Endothelial cell of umbilical vein (primary cell): ENCODE results near the gene AMPH. TPM values are rescaled to one million over a fixed set of nuclear protein-coding genes. Genes with fewer than 3 reads are reported as not detected.

Experiments
- BruUV-seq: library from RNA; stranded (reverse); fragments of 400-500 nt; replicated peaks from 2 replicates; lab custom pipeline; 2021; lab: Mats Ljungman, UMichigan
- CTCF ChIA-PET: fragments of 300-600, 350-600 bp; sonication (Branson Sonifier 250); formaldehyde crosslinking; loops from one replicate; lab custom pipeline; 2021; ENCODE audit warnings: antibody characterized with exemption, inconsistent platforms; lab: Charles Lee
- POLR2A ChIA-PET: fragments of 300-600, 350-600 bp; sonication (Branson Sonifier 250); formaldehyde crosslinking; loops from one replicate; lab custom pipeline; 2021; ENCODE audit warnings: antibody characterized with exemption, inconsistent platforms; lab: Charles Lee
- DNase-seq: peaks from one replicate; pipeline ENCODE4 v3.0.0-alpha.2; 2011; ENCODE audit warnings: low read depth, low spot score
- FAIRE-seq: peaks from 2 replicates; lab custom pipeline; 2011; peaks lifted over from hg19 to GRCh38; lab: Jason Lieb, UNC
- H2AFZ ChIP-seq: 2 replicates; pipeline ENCODE4 v1.6.0; 2012; ENCODE audit warnings: low read depth, low read length, control low read depth, inconsistent platforms
- H3K27ac ChIP-seq: 2 replicates; pipeline ENCODE4 v1.5.1; 2011; ENCODE audit warnings: low read depth, mild to moderate bottlenecking, control low read depth, low read length, moderate library complexity; ENCODE audit not compliant: insufficient read depth
- H3K27me3 ChIP-seq, 2 experiments: 2 replicates each; pipeline versions ENCODE4 v1.6.0 to v1.6.1; 2011; ENCODE audit warnings: low read length in 2 of 2, mixed read lengths in 1 of 2; ENCODE audit not compliant: control insufficient read depth in 2 of 2, insufficient read depth in 2 of 2
- H3K36me3 ChIP-seq, 2 experiments: 2 replicates in 1 of 2; 3 replicates in 1 of 2; pipeline ENCODE4 v1.5.1; 2011; ENCODE audit warnings: low read length in 2 of 2, mild to moderate bottlenecking in 1 of 2, moderate library complexity in 1 of 2; ENCODE audit not compliant: control insufficient read depth in 2 of 2, insufficient read depth in 2 of 2; ENCODE audit errors: extremely low read depth in 1 of 2
- H3K4me1 ChIP-seq: 3 replicates; pipeline ENCODE4 v1.5.1; 2011; ENCODE audit warnings: mild to moderate bottlenecking, low read length; ENCODE audit not compliant: control insufficient read depth, insufficient read depth; ENCODE audit errors: extremely low read depth
- H3K4me2 ChIP-seq: 2 replicates; pipeline ENCODE4 v1.6.1; 2011; ENCODE audit warnings: low read length, control low read depth, mixed read lengths; ENCODE audit not compliant: insufficient read depth
- H3K4me3 ChIP-seq, 3 experiments: fragments of 200-600 bp in 1 of 3; sonication (generic), shearing (Covaris generic) in 1 of 3; replicated peaks in 1 of 3; 2 replicates each; pipeline ENCODE4 v1.5.1; 2011 to 2016; ENCODE audit warnings: control low read depth in 3 of 3, low read length in 3 of 3, mild to moderate bottlenecking in 2 of 3, inconsistent platforms in 1 of 3, low read depth in 1 of 3, moderate library complexity in 1 of 3; ENCODE audit not compliant: insufficient read depth in 1 of 3
- H3K79me2 ChIP-seq: 2 replicates; pipeline ENCODE4 v1.6.0; 2012; ENCODE audit warnings: low read length, inconsistent platforms; ENCODE audit not compliant: control insufficient read depth, insufficient read depth
- H3K9ac ChIP-seq: replicated peaks from 2 replicates; pipeline ENCODE3; 2011; ENCODE audit warnings: low read length, control low read depth; ENCODE audit not compliant: insufficient read depth; ENCODE audit errors: extremely low read depth
- H3K9me1 ChIP-seq: replicated peaks from 3 replicates; pipeline ENCODE4 v1.6.0; 2011; ENCODE audit warnings: mild to moderate bottlenecking, low read length; ENCODE audit not compliant: control insufficient read depth, insufficient read depth; ENCODE audit errors: extremely low read depth
- H3K9me3 ChIP-seq: replicated peaks from 2 replicates; pipeline ENCODE4 v1.5.1; 2012; ENCODE audit warnings: low read length, inconsistent platforms; ENCODE audit not compliant: control insufficient read depth, insufficient read depth
- H4K20me1 ChIP-seq: replicated peaks from 2 replicates; pipeline ENCODE3; 2011; ENCODE audit warnings: mild to moderate bottlenecking, low read length; ENCODE audit not compliant: control insufficient read depth, insufficient read depth; ENCODE audit errors: extremely low read depth
- CTCF ChIP-seq, 2 donors: IDR thresholded peaks; 1 replicate in 1 of 2; 2 replicates in 1 of 2; pipeline ENCODE4 v1.5.1; 2011; ENCODE audit warnings: low read length in 2 of 2, mild to moderate bottlenecking in 2 of 2, moderate library complexity in 2 of 2, control low read depth in 1 of 2, inconsistent platforms in 1 of 2, low read depth in 1 of 2; ENCODE audit not compliant: insufficient read depth in 1 of 2; ENCODE audit errors: extremely low read depth in 1 of 2
- EZH2 ChIP-seq: IDR thresholded peaks from 2 replicates; pipeline ENCODE4 v1.6.1; 2012; ENCODE audit warnings: borderline replicate concordance, low read depth, mild to moderate bottlenecking, moderate library complexity, low read length, inconsistent platforms; ENCODE audit not compliant: severe bottlenecking
- FOS ChIP-seq: IDR thresholded peaks from 2 replicates; pipeline ENCODE4 v1.6.1; 2011; ENCODE audit warnings: mild to moderate bottlenecking, low read length, moderate library complexity, borderline replicate concordance; ENCODE audit not compliant: insufficient read depth
- GATA2 ChIP-seq: IDR thresholded peaks from 2 replicates; pipeline ENCODE4 v1.7.0; 2011; ENCODE audit warnings: low read depth, mild to moderate bottlenecking, moderate library complexity, mixed read lengths, low read length; ENCODE audit not compliant: insufficient read length, insufficient read depth
- JUN ChIP-seq: IDR thresholded peaks from 2 replicates; pipeline ENCODE4 v1.6.1; 2011; ENCODE audit warnings: borderline replicate concordance, low read depth; ENCODE audit not compliant: insufficient read length, insufficient read depth
- MAX ChIP-seq: IDR thresholded peaks from 2 replicates; pipeline ENCODE4 v1.6.1; 2011; ENCODE audit not compliant: insufficient read depth, insufficient read length
- MYC ChIP-seq: IDR thresholded peaks from one replicate; pipeline ENCODE4 v1.6.1; 2011; ENCODE audit warnings: mild to moderate bottlenecking, low read depth, low read length
- POLR2A ChIP-seq: IDR thresholded peaks from 2 replicates; pipeline ENCODE4 v1.6.1; 2012; ENCODE audit warnings: low read depth, mild to moderate bottlenecking, control low read depth, low read length
- POLR2AphosphoS5 ChIP-seq: IDR thresholded peaks from 2 replicates; pipeline ENCODE4 v1.6.1; 2012; ENCODE audit warnings: low read depth, mild to moderate bottlenecking, control low read depth, low read length, moderate library complexity; ENCODE audit not compliant: insufficient read depth
- dilution Hi-C: fragments of 300-500 bp; cut with MboI; formaldehyde crosslinking; loops from one replicate; pipeline ENCODE4 v1.15.0; 2019; ENCODE audit warnings: low sequenced_read_pairs; ENCODE audit not compliant: extremely low pct_ligation_motif_present
- intact Hi-C: fragments of 100-400 bp; cut with micrococcal nuclease; formaldehyde crosslinking; loops from one replicate; pipeline ENCODE4 v1.10.0; 2022
- polyA plus RNA-seq, 4 experiments: library from polyadenylated mRNA; depleted of rRNA in 3 of 4; stranded (reverse) in 3 of 4; unstranded in 1 of 4; fragments of >200 nt; gene quantifications; 2 replicates each; pipeline versions ENCODE4 v1.2.1 to v1.2.3, GENCODE V29; 2011 to 2012; ENCODE audit warnings: missing spikeins in 1 of 4
- total RNA-seq: library from RNA; stranded (reverse); gene quantifications from 2 replicates; pipeline ENCODE4 v1.2.3, GENCODE V29; 2021

The AMPH gene
- total and polyA plus RNA-seq, 2 donors (not counting 3 experiments of a cell fraction or from before 2014, with no cell fraction given) = 5.2 to 9.2 TPM

GRCh38 chr7:38679419-38679818 lies 48.2 kb upstream of the AMPH start:
- no peak overlapping the region for H3K9ac ChIP-seq
- no peak overlapping the region for H3K4me2 ChIP-seq
- H3K9me1 ChIP-seq = no peaks in the 10 kb centered on the region
- no TSS peak for BruUV-seq
- H3K4me1 ChIP-seq = peaks cover 2% of the 10 kb centered on the region
- POLR2A ChIA-PET = no interaction called here
- no peak for DNase-seq
- H3K4me3 ChIP-seq = no peak overlapping the region
- H4K20me1 ChIP-seq = no peaks in the 10 kb centered on the region
- no peaks in the 10 kb centered on the region for H3K9me3 ChIP-seq
- CTCF ChIA-PET = interaction anchor here (2.7 kb wide), 1 partner anchor 19 kb away, joined by 12 read pairs; no protein-coding TSS in a partner anchor
- TF ChIP-seq GATA2 (no peak), EZH2 (no peak), MAX (no peak), FOS (no peak), MYC (no peak), CTCF (IDR thresholded peaks at IDR 0.05; ENCODE audit: extremely low read depth in 1 of 2, insufficient read depth in 1 of 2, low read depth in 1 of 2, low read length in 2 of 2) (no peak), POLR2A (no peak), JUN (no peak), POLR2AphosphoS5 (no peak)
- H3K27me3 ChIP-seq = no peaks in the 10 kb centered on the region
- intact Hi-C loops = no loop called here
- no peak overlapping the region for H3K27ac ChIP-seq
- no peaks in the 10 kb centered on the region for H3K79me2 ChIP-seq
- no peak overlapping the region for H2AFZ ChIP-seq
- FAIRE-seq = no peak
- dilution Hi-C loops = no loop called here
- no peaks in the 10 kb centered on the region for H3K36me3 ChIP-seq
